ENCODE measurements around the gene TAL1.

The TAL1 gene

GRCh38 chr1:47262787-47263413, 30.9 kb upstream of the TAL1 start:
- Histone ChIP-seq H3K27me3 (ENCODE audit: insufficient read depth, low read length) (no peaks in the 10 kb centered on the region), H2AFZ (ENCODE audit: low read length) (no peak overlapping the region), H3K9ac (ENCODE audit: low read length) (no peak overlapping the region), H3K27ac (ENCODE audit: low read depth, low read length, poor library complexity, severe bottlenecking) (no peak overlapping the region), H3K36me3 (ENCODE audit: insufficient read depth, low read length) (peaks cover 78% of the 10 kb centered on the region), H3K9me2 (ENCODE audit: low read depth, low read length) (no peaks in the 10 kb centered on the region), H3K4me2 (ENCODE audit: low read length) (no peak overlapping the region), H3K79me2 (ENCODE audit: insufficient read depth, low read length) (no peaks in the 10 kb centered on the region), H3K4me3 (ENCODE audit: low read depth, low read length, poor library complexity, severe bottlenecking) (no peak overlapping the region), H3F3A (ENCODE audit: insufficient read depth, low read length) (no peaks in the 10 kb centered on the region), H4K20me1 (ENCODE audit: insufficient read depth, low read length) (no peaks in the 10 kb centered on the region), H3K9me3 (ENCODE audit: low read length) (no peaks in the 10 kb centered on the region), H3K4me1 (ENCODE audit: insufficient read depth, low read length, severe bottlenecking) (no peaks in the 10 kb centered on the region)
- TF ChIP-seq EZH2 (IDR thresholded peaks at IDR 0.05; ENCODE audit: borderline replicate concordance, low read length), result no peak
- TF ChIP-seq CTCF (IDR thresholded peaks at IDR 0.05; ENCODE audit: low read length), result peak; percentile 68

- Histone ChIP-seq H3K79me2 (ENCODE audit: insufficient read depth, low read length) (no peaks in the 10 kb centered on the region), H3K4me3 (ENCODE audit: low read depth, low read length, poor library complexity, severe bottlenecking) (no peak overlapping the region), H3K36me3 (ENCODE audit: insufficient read depth, low read length) (peaks cover 76% of the 10 kb centered on the region), H2AFZ (ENCODE audit: low read length) (no peak overlapping the region), H3K9me2 (ENCODE audit: low read depth, low read length) (no peaks in the 10 kb centered on the region), H3K9me3 (ENCODE audit: low read length) (no peaks in the 10 kb centered on the region), H3K27ac (ENCODE audit: low read depth, low read length, poor library complexity, severe bottlenecking) (no peak overlapping the region), H4K20me1 (ENCODE audit: insufficient read depth, low read length) (no peaks in the 10 kb centered on the region), H3K27me3 (ENCODE audit: insufficient read depth, low read length) (no peaks in the 10 kb centered on the region), H3K4me2 (ENCODE audit: low read length) (no peak overlapping the region), H3K4me1 (ENCODE audit: insufficient read depth, low read length, severe bottlenecking) (no peaks in the 10 kb centered on the region), H3F3A (ENCODE audit: insufficient read depth, low read length) (no peaks in the 10 kb centered on the region), H3K9ac (ENCODE audit: low read length) (no peak overlapping the region)
- TF ChIP-seq CTCF (IDR thresholded peaks at IDR 0.05; ENCODE audit: low read length), result no peak
- no peak for TF ChIP-seq EZH2 (IDR thresholded peaks at IDR 0.05; ENCODE audit: borderline replicate concordance, low read length)
Measured at GRCh38 chr1:47257224-47257623, 25.2 kb upstream of the TAL1 start.

GRCh38 chr1:47252795-47253194, 20.8 kb upstream of the TAL1 start:
- TF ChIP-seq EZH2 (IDR thresholded peaks at IDR 0.05; ENCODE audit: borderline replicate concordance, low read length), result no peak
- no peak for TF ChIP-seq CTCF (IDR thresholded peaks at IDR 0.05; ENCODE audit: low read length)
- Histone ChIP-seq H3F3A (ENCODE audit: insufficient read depth, low read length) (no peaks in the 10 kb centered on the region), H3K27ac (ENCODE audit: low read depth, low read length, poor library complexity, severe bottlenecking) (no peak overlapping the region), H4K20me1 (ENCODE audit: insufficient read depth, low read length) (no peaks in the 10 kb centered on the region), H3K9me3 (ENCODE audit: low read length) (no peaks in the 10 kb centered on the region), H3K79me2 (ENCODE audit: insufficient read depth, low read length) (no peaks in the 10 kb centered on the region), H3K4me1 (ENCODE audit: insufficient read depth, low read length, severe bottlenecking) (no peaks in the 10 kb centered on the region), H2AFZ (ENCODE audit: low read length) (no peak overlapping the region), H3K27me3 (ENCODE audit: insufficient read depth, low read length) (no peaks in the 10 kb centered on the region), H3K9ac (ENCODE audit: low read length) (no peak overlapping the region), H3K9me2 (ENCODE audit: low read depth, low read length) (no peaks in the 10 kb centered on the region), H3K4me2 (ENCODE audit: low read length) (no peak overlapping the region), H3K36me3 (ENCODE audit: insufficient read depth, low read length) (peaks cover 57% of the 10 kb centered on the region), H3K4me3 (ENCODE audit: low read depth, low read length, poor library complexity, severe bottlenecking) (no peak overlapping the region)

Measured in OCI-LY1 (cell line).